Natural killer cell (primary cell): Measurements from ENCODE around the gene PITPNM3. TPM values are rescaled to one million over a fixed set of nuclear protein-coding genes. Genes with fewer than 3 reads are reported as not detected.

Experiments
- ATAC-seq, 3 donors: fragments of 150-1000 bp in 2 of 3; fragments of 200-7000 bp in 1 of 3; cut with Tn5 transposase; 1 replicate in 1 of 3; 2 replicates in 2 of 3; pipeline ENCODE4 v1.10.0; 2021; ENCODE audit warnings: mild to moderate bottlenecking in 2 of 3, moderate library complexity in 2 of 3
- DNase-seq, 2 donors: peaks; one replicate each; pipeline versions ENCODE4 v3.0.0 to v3.0.0-alpha.2; 2013 to 2021; ENCODE audit warnings: mixed read lengths in 1 of 2
- H3K27ac ChIP-seq: one replicate; pipeline ENCODE4 v1.5.1; 2013; ENCODE audit warnings: mild to moderate bottlenecking, low read length
- H3K27me3 ChIP-seq: one replicate; pipeline ENCODE4 v1.6.1; 2013; ENCODE audit warnings: low read length; ENCODE audit not compliant: control insufficient read depth, insufficient read depth
- H3K36me3 ChIP-seq: one replicate; pipeline ENCODE4 v1.6.1; 2013; ENCODE audit warnings: low read length; ENCODE audit not compliant: control insufficient read depth, insufficient read depth
- H3K4me1 ChIP-seq: one replicate; pipeline ENCODE4 v1.6.1; 2013; ENCODE audit warnings: low read length; ENCODE audit not compliant: control insufficient read depth, insufficient read depth
- H3K4me3 ChIP-seq: one replicate; pipeline ENCODE4 v1.5.1; 2013; ENCODE audit warnings: low read length
- H3K9me3 ChIP-seq: one replicate; pipeline ENCODE4 v1.6.1; 2013; ENCODE audit warnings: low read length; ENCODE audit not compliant: control insufficient read depth, insufficient read depth
- H3K27ac Mint-ChIP-seq, 2 donors: one replicate each; pipeline ENCODE4 v1.8.0; 2022; ENCODE audit warnings: mild to moderate bottlenecking in 2 of 2, mixed read lengths in 2 of 2, moderate library complexity in 1 of 2
- H3K27me3 Mint-ChIP-seq, 2 donors: one replicate each; pipeline ENCODE4 v1.8.0; 2022; ENCODE audit warnings: low read depth in 2 of 2, mixed read lengths in 2 of 2
- H3K36me3 Mint-ChIP-seq: one replicate; pipeline ENCODE4 v1.8.0; 2022; ENCODE audit warnings: mixed read lengths
- H3K4me1 Mint-ChIP-seq, 2 donors: one replicate each; pipeline ENCODE4 v1.8.0; 2022; ENCODE audit warnings: mixed read lengths in 2 of 2
- H3K4me3 Mint-ChIP-seq: one replicate; pipeline ENCODE4 v1.8.0; 2022; ENCODE audit warnings: mild to moderate bottlenecking, moderate library complexity, mixed read lengths
- H3K9me3 Mint-ChIP-seq, 2 donors: one replicate each; pipeline ENCODE4 v1.8.0; 2022; ENCODE audit warnings: mixed read lengths in 2 of 2
- WGBS: methylation state at CpG from one replicate; pipeline ENCODE4 v1.1.7; 2013; ENCODE audit warnings: missing lambda C conversion rate; ENCODE audit not compliant: insufficient coverage; 5-methylcytosine and 5-hydroxymethylcytosine counted together
- intact Hi-C: fragments of 100-400 bp; cut with micrococcal nuclease; formaldehyde crosslinking; loops from one replicate; pipeline ENCODE4 v1.14.2; 2022
- total RNA-seq, 4 donors: library from RNA; stranded (reverse); fragments of 120-200 nt in 1 of 4; gene quantifications; one replicate each; pipeline versions ENCODE4 v1.2.3 to v1.2.4, GENCODE V29; 2013 to 2022
- TF ChIP-seq, protein P1 (sequence below): fragments of 200-600 bp; IDR thresholded peaks from one replicate; pipeline ENCODE4 v1.8.0; 2022; ENCODE audit warnings: antibody characterized with exemption

Gene PITPNM3
- total RNA-seq, 3 donors from 2014 or later (not counting 1 experiment from before 2014, with no cell fraction given), result 0.42 to 0.75 (median 0.50) TPM

DNA sequence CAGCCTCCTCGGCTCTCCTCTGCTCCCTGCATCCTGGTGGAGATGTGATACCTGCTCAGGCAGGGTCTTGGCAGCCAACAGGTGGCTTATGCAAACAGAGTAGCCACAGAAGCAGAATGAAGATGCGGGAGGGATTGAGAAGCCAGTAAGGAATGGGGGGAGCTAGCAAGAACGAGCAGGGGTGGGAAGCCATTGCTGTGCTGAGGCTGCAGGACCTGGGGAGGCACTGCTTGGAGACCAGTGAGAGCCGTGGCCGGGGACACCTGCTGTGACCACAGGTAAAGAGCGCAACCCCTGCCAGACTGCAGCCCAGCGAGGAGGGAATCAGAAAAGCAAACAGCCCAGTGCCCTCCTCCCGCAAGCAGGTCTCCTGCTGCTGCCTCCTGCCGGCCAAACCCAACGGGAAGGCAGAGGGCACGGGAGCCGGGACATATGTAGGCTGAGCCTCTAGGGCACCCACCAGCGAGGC, 136.1 kb downstream of the PITPNM3 start:
- DNase-seq (peak in 1 of 2 donors; percentile 44), ATAC-seq (no peak)
- H3K27me3 ChIP-seq, result no peaks in the 10 kb centered on the region
- Mint-ChIP-seq H3K27me3 (peaks cover 14 to 22% of the 10 kb centered on the region in 2 donors), H3K27ac (no peak overlapping the region), H3K36me3 (no peaks in the 10 kb centered on the region), H3K4me1 (peaks cover 0 to 9% of the 10 kb centered on the region in 2 donors), H3K9me3 (no peaks in the 10 kb centered on the region), H3K4me3 (no peak overlapping the region)
- TF ChIP-seq, protein P1, sequence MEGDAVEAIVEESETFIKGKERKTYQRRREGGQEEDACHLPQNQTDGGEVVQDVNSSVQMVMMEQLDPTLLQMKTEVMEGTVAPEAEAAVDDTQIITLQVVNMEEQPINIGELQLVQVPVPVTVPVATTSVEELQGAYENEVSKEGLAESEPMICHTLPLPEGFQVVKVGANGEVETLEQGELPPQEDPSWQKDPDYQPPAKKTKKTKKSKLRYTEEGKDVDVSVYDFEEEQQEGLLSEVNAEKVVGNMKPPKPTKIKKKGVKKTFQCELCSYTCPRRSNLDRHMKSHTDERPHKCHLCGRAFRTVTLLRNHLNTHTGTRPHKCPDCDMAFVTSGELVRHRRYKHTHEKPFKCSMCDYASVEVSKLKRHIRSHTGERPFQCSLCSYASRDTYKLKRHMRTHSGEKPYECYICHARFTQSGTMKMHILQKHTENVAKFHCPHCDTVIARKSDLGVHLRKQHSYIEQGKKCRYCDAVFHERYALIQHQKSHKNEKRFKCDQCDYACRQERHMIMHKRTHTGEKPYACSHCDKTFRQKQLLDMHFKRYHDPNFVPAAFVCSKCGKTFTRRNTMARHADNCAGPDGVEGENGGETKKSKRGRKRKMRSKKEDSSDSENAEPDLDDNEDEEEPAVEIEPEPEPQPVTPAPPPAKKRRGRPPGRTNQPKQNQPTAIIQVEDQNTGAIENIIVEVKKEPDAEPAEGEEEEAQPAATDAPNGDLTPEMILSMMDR, result no peak
- H3K36me3 ChIP-seq, result no peaks in the 10 kb centered on the region
- no peak overlapping the region for H3K4me3 ChIP-seq
- H3K4me1 ChIP-seq, result peaks cover 5% of the 10 kb centered on the region
- 30% methylated on average over 13 of the region's 13 CpGs for WGBS
- no peak overlapping the region for H3K27ac ChIP-seq
- H3K9me3 ChIP-seq, result no peaks in the 10 kb centered on the region
- intact Hi-C loops, result no loop called here

DNA sequence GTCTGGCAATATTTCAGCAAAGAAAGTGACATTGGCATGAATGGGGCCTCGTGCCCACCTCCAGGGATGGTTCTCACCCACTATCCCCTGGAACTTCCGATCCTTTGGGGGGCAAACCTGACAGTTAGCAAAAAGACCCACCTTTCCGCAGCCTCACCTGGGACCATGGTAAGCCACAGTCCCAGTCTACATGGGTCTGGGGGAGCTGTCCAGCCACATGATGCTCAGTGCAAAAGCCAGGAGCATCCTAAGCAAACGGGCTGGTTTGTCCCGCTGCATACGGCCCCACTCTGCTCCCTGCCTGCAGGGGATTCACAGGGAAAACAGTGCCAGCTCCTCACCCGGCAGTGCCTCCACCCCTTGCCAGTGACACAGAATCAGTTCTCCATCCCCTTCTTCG, 140.7 kb downstream of the PITPNM3 start:
- TF ChIP-seq, protein P1, result no peak
- Histone ChIP-seq H3K9me3 (no peaks in the 10 kb centered on the region), H3K27ac (no peak overlapping the region), H3K4me1 (no peaks in the 10 kb centered on the region), H3K36me3 (no peaks in the 10 kb centered on the region), H3K4me3 (no peak overlapping the region), H3K27me3 (no peaks in the 10 kb centered on the region)
- no peak for ATAC-seq
- 79% methylated on average over 8 of the region's 8 CpGs for WGBS
- no peaks in the 10 kb centered on the region for H3K4me1 Mint-ChIP-seq
- no peaks in the 10 kb centered on the region for H3K36me3 Mint-ChIP-seq
- peaks cover 10 to 12% of the 10 kb centered on the region in 2 donors for H3K27me3 Mint-ChIP-seq
- intact Hi-C loops, result no loop called here
- H3K27ac Mint-ChIP-seq, result no peak overlapping the region
- no peak for DNase-seq
- no peaks in the 10 kb centered on the region for H3K9me3 Mint-ChIP-seq
- no peak overlapping the region for H3K4me3 Mint-ChIP-seq

DNA sequence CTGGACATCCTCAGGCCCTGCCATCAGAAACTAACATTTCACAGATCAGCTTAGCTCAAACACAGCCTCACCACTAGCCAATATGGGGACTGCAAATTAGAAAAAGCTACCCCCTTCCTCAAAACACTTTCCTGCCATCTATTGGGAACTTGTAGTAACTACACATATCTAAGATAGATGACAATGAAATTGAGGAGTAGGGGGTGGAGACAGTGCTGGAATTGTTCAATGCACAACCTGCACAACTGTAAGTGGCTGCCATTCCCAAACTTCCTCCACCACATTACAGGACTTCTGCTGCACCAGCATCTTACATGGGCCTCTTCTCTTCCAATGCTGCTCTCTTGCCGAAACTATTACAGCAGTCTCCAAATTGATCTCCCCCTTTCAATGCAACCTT, 143.3 kb downstream of the PITPNM3 start:
- no peak overlapping the region for H3K4me3 Mint-ChIP-seq
- no peaks in the 10 kb centered on the region for H3K36me3 Mint-ChIP-seq
- Histone ChIP-seq H3K27ac (no peak overlapping the region), H3K27me3 (no peaks in the 10 kb centered on the region), H3K4me3 (no peak overlapping the region), H3K4me1 (no peaks in the 10 kb centered on the region), H3K36me3 (no peaks in the 10 kb centered on the region), H3K9me3 (no peaks in the 10 kb centered on the region)
- H3K4me1 Mint-ChIP-seq, result no peaks in the 10 kb centered on the region
- H3K9me3 Mint-ChIP-seq, result no peaks in the 10 kb centered on the region
- ATAC-seq (peak in 1 of 3 donors; percentile 29), DNase-seq (peak in 1 of 2 donors; percentile 18)
- TF ChIP-seq, protein P1, result no peak
- H3K27me3 Mint-ChIP-seq, result peaks cover 4 to 12% of the 10 kb centered on the region in 2 donors
- no peak overlapping the region for H3K27ac Mint-ChIP-seq
- 97% methylated on average over 1 of the region's 1 CpG for WGBS
- intact Hi-C loops, result no loop called here

DNA sequence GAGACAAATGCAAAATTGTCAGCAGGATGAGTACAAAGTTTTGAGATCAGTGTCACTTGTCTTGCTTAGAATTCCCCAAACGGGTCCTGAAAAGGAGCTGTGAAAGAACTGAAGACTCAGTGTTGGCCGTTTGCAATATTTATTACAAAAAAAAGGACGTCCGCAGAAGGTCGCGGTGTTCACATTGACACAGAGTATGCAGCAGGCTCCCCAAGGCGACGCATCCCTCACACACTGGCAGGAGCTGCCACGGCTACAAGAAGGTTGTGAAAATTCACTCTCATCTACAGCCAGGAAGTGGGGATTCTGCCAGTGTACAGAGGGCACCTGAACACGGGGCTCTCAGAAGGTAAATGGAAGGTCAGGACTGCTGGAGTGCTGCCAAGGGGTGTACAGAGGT, 147.6 kb downstream of the PITPNM3 start:
- TF ChIP-seq, protein P1, result no peak
- H3K4me3 ChIP-seq, result no peak overlapping the region
- no peaks in the 10 kb centered on the region for H3K36me3 Mint-ChIP-seq
- no peak for DNase-seq
- H3K9me3 Mint-ChIP-seq, result no peaks in the 10 kb centered on the region
- WGBS, result 82% methylated on average over 10 of the region's 10 CpGs
- H3K4me3 Mint-ChIP-seq, result no peak overlapping the region
- no peak overlapping the region for H3K27ac Mint-ChIP-seq
- no peak overlapping the region for H3K27ac ChIP-seq
- intact Hi-C loops, result no loop called here
- H3K36me3 ChIP-seq, result no peaks in the 10 kb centered on the region
- H3K27me3 ChIP-seq, result no peaks in the 10 kb centered on the region
- no peak for ATAC-seq
- H3K4me1 Mint-ChIP-seq, result no peaks in the 10 kb centered on the region
- no peaks in the 10 kb centered on the region for H3K4me1 ChIP-seq
- H3K27me3 Mint-ChIP-seq, result peaks cover 9 to 21% of the 10 kb centered on the region in 2 donors
- no peaks in the 10 kb centered on the region for H3K9me3 ChIP-seq
